Measurements from ENCODE around the gene C1GALT1. TPM values are rescaled to one million over a fixed set of nuclear protein-coding genes. Genes with fewer than 3 reads are reported as not detected.

C1GALT1 gene
- total and polyA plus RNA-seq, 2 donors, result 12.7 to 28.9 TPM

DNA sequence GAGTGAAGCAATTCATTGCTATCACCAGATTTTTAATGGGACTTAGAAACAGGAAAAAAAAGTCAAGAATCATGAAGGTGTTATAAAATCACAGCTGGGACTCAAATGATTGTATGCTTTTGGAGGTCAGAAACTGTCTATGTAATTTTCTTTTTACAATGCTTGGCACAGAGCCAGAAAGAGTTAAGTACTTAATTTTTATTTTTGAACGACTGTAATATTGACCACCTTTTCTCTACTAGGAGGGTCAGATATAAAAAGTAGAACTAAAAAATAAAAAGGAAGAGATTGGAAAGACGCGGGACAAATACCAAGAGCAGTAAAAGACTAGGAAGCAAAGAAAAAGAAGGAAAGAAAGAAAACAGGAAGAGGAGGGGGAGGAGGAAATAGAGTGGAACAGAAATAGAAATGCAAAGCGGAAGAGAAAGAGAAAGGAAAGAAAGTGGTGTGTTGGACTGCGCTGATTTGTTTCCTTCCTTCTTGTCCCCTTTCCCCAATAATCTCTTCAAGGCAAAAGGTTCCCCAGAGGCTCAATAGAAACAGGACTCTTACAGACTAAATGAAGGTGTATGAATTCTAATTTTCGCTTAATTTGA lies 23.2 kb upstream of the C1GALT1 start:
- Histone ChIP-seq H3K4me1 (ENCODE audit: control insufficient read depth in 2 of 2, insufficient read depth in 2 of 2, low read length in 2 of 2) (peaks cover 9 to 11% of the 10 kb centered on the region in 2 donors), H3K36me3 (ENCODE audit: control insufficient read depth in 2 of 2, insufficient read depth in 2 of 2, low read length in 1 of 2) (no peaks in the 10 kb centered on the region), H3K4me3 (ENCODE audit: low read length in 2 of 2) (no peak overlapping the region), H3K27me3 (ENCODE audit: control insufficient read depth in 2 of 2, insufficient read depth in 1 of 2, low read length in 1 of 2) (no peaks in the 10 kb centered on the region), H3K27ac (ENCODE audit: low read depth in 1 of 2, low read length in 1 of 2) (no peak overlapping the region), H3K9me3 (ENCODE audit: control insufficient read depth in 2 of 2, insufficient read depth in 1 of 2, low read length in 1 of 2) (peaks cover 0 to 5% of the 10 kb centered on the region in 2 donors)
- WGBS, result 81% methylated on average over 6 of the region's 6 CpGs
- no peak for DNase-seq (ENCODE audit: low read depth in 6 of 9, low spot score in 9 of 9)

DNA sequence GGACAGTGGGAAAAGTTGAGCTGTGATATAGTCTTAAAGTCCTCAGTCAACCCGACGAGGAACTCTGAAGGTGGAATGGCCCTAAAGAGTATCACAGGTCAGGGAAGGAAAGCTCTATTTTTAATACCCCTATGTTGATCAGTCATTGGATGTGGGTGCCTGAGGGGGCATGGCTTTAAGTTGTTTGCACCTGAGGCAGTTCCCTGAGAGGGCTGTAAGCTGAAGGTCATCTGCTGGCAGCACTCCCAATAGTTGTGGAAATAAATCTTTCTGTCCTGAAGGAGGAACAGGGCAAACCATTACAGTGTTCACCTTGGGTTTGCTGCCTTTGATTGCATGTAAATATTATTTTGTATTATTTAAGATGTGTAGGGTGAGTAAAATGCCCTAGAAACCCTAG lies 17.8 kb upstream of the C1GALT1 start:
- H3K4me1 ChIP-seq (ENCODE audit: control insufficient read depth in 2 of 2, insufficient read depth in 2 of 2, low read length in 2 of 2), result no peaks in the 10 kb centered on the region
- no peaks in the 10 kb centered on the region for H3K27me3 ChIP-seq (ENCODE audit: control insufficient read depth in 2 of 2, insufficient read depth in 1 of 2, low read length in 1 of 2)
- no peak overlapping the region for H3K27ac ChIP-seq (ENCODE audit: low read depth in 1 of 2, low read length in 1 of 2)
- H3K36me3 ChIP-seq (ENCODE audit: control insufficient read depth in 2 of 2, insufficient read depth in 2 of 2, low read length in 1 of 2), result no peaks in the 10 kb centered on the region
- WGBS, result 100% methylated on average over 2 of the region's 2 CpGs
- no peak for DNase-seq (ENCODE audit: low read depth in 6 of 9, low spot score in 9 of 9)
- H3K4me3 ChIP-seq (ENCODE audit: low read length in 2 of 2), result no peak overlapping the region
- H3K9me3 ChIP-seq (ENCODE audit: control insufficient read depth in 2 of 2, insufficient read depth in 1 of 2, low read length in 1 of 2), result no peaks in the 10 kb centered on the region

DNA sequence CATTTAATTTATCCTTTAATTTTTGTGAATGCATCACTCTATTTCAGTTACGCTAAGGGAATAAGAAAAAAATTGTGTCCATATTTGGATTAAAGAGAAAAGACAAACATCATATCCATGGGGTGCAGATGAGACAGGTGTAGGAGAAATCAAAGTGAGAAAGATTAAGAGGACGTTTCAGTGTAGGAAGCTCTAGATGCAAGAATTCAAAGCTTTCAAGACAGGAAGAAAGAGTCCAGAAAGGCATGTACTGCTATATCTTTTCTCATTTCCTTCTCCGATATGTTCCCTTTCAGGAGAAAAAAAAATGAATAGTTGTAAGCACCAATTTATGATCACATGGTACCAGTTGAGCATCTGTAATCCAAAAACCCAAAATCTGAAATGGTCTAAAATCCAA lies 17.0 kb upstream of the C1GALT1 start:
- H3K36me3 ChIP-seq (ENCODE audit: control insufficient read depth in 2 of 2, insufficient read depth in 2 of 2, low read length in 1 of 2), result no peaks in the 10 kb centered on the region
- H3K4me3 ChIP-seq (ENCODE audit: low read length in 2 of 2), result no peak overlapping the region
- DNase-seq (ENCODE audit: low read depth in 6 of 9, low spot score in 9 of 9), result no peak
- no peak overlapping the region for H3K27ac ChIP-seq (ENCODE audit: low read depth in 1 of 2, low read length in 1 of 2)
- 84% methylated on average over 3 of the region's 3 CpGs for WGBS
- no peaks in the 10 kb centered on the region for H3K27me3 ChIP-seq (ENCODE audit: control insufficient read depth in 2 of 2, insufficient read depth in 1 of 2, low read length in 1 of 2)
- H3K4me1 ChIP-seq (ENCODE audit: control insufficient read depth in 2 of 2, insufficient read depth in 2 of 2, low read length in 2 of 2), result no peaks in the 10 kb centered on the region
- H3K9me3 ChIP-seq (ENCODE audit: control insufficient read depth in 2 of 2, insufficient read depth in 1 of 2, low read length in 1 of 2), result no peaks in the 10 kb centered on the region

DNA sequence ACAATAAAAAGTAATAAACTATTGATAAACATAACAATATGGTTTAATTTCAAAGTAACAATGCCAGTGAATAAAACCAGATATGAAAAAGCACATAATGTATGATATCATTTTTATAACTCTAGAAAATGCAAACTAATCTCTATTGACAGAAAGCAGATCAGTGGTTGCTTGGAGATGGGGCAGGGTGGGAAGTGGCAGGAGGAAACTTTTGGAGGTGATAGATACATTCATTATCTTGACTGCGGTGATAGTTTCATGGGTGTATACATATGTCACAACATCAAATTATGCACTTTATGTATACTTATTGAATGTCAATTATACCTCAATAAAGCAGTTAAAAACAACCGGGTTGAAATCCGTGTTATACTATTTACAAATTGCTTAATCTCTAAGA lies 16.0 kb upstream of the C1GALT1 start:
- Histone ChIP-seq H3K27ac (ENCODE audit: low read depth in 1 of 2, low read length in 1 of 2) (no peak overlapping the region), H3K4me1 (ENCODE audit: control insufficient read depth in 2 of 2, insufficient read depth in 2 of 2, low read length in 2 of 2) (no peaks in the 10 kb centered on the region), H3K9me3 (ENCODE audit: control insufficient read depth in 2 of 2, insufficient read depth in 1 of 2, low read length in 1 of 2) (no peaks in the 10 kb centered on the region), H3K27me3 (ENCODE audit: control insufficient read depth in 2 of 2, insufficient read depth in 1 of 2, low read length in 1 of 2) (no peaks in the 10 kb centered on the region), H3K36me3 (ENCODE audit: control insufficient read depth in 2 of 2, insufficient read depth in 2 of 2, low read length in 1 of 2) (no peaks in the 10 kb centered on the region), H3K4me3 (ENCODE audit: low read length in 2 of 2) (no peak overlapping the region)
- 98% methylated on average over 3 of the region's 3 CpGs for WGBS
- no peak for DNase-seq (ENCODE audit: low read depth in 6 of 9, low spot score in 9 of 9)

DNA sequence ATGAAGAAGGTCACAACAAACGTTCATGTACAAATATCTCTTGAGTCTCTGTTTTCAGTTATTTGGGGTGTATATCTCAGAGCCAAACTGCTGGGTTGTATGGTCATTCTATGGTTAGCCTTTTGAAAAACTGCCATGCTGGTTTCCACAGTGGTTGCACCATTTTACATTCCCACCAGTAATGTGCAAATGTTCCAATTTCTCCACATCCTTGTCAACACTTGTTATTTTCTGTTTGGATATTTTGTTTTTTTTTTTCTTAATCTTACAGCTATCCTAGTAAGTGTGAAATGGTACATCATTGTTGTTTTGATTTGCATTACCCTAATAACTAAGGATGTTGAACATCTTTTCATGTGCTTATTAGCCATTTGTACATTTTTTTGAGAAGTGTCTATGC lies 13.0 kb upstream of the C1GALT1 start:
- Histone ChIP-seq H3K4me1 (ENCODE audit: control insufficient read depth in 2 of 2, insufficient read depth in 2 of 2, low read length in 2 of 2) (no peaks in the 10 kb centered on the region), H3K9me3 (ENCODE audit: control insufficient read depth in 2 of 2, insufficient read depth in 1 of 2, low read length in 1 of 2) (peaks cover 0 to 3% of the 10 kb centered on the region in 2 donors), H3K4me3 (ENCODE audit: low read length in 2 of 2) (no peak overlapping the region), H3K27me3 (ENCODE audit: control insufficient read depth in 2 of 2, insufficient read depth in 1 of 2, low read length in 1 of 2) (no peaks in the 10 kb centered on the region), H3K36me3 (ENCODE audit: control insufficient read depth in 2 of 2, insufficient read depth in 2 of 2, low read length in 1 of 2) (no peaks in the 10 kb centered on the region), H3K27ac (ENCODE audit: low read depth in 1 of 2, low read length in 1 of 2) (no peak overlapping the region)
- DNase-seq (ENCODE audit: low read depth in 6 of 9, low spot score in 9 of 9), result no peak
- WGBS, result 94% methylated on average over 1 of the region's 1 CpG

DNA sequence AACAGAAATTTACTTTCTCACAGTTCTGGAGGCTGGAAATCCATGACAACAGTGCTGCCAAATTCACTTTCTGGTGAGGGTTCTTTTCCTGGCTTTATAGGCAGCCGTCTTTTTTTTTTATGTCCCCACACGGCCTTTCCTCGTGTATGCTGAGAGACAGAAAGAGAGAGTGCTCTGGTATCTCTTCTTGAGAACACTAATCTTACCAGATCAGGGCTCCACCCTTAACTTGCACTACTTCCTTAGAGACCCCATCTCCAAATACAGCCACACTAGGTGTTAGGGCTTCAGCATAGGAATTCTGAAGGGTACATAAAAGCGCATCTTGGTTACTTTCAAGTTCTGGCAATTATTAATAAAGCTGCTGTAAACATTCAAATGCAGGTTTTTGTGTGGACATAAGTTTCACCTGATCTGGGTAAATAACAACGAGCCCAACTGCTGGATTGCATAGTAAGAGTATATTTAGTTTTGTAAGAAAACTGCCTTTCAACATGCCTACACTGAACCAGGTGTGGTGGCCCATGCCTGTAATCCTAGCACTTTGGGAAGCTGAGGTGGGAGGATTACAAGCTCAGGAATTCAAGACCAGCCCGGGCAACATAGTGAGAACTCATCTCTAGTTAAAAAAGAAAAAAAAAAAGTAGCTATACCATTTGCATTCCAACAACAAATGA lies 8.2 kb upstream of the C1GALT1 start:
- 97% methylated on average over 6 of the region's 6 CpGs for WGBS
- Histone ChIP-seq H3K27me3 (ENCODE audit: control insufficient read depth in 2 of 2, insufficient read depth in 1 of 2, low read length in 1 of 2) (no peaks in the 10 kb centered on the region), H3K9me3 (ENCODE audit: control insufficient read depth in 2 of 2, insufficient read depth in 1 of 2, low read length in 1 of 2) (peaks cover 0 to 3% of the 10 kb centered on the region in 2 donors), H3K36me3 (ENCODE audit: control insufficient read depth in 2 of 2, insufficient read depth in 2 of 2, low read length in 1 of 2) (no peaks in the 10 kb centered on the region), H3K4me1 (ENCODE audit: control insufficient read depth in 2 of 2, insufficient read depth in 2 of 2, low read length in 2 of 2) (no peaks in the 10 kb centered on the region), H3K4me3 (ENCODE audit: low read length in 2 of 2) (no peak overlapping the region), H3K27ac (ENCODE audit: low read depth in 1 of 2, low read length in 1 of 2) (no peak overlapping the region)
- no peak for DNase-seq (ENCODE audit: low read depth in 6 of 9, low spot score in 9 of 9)

DNA sequence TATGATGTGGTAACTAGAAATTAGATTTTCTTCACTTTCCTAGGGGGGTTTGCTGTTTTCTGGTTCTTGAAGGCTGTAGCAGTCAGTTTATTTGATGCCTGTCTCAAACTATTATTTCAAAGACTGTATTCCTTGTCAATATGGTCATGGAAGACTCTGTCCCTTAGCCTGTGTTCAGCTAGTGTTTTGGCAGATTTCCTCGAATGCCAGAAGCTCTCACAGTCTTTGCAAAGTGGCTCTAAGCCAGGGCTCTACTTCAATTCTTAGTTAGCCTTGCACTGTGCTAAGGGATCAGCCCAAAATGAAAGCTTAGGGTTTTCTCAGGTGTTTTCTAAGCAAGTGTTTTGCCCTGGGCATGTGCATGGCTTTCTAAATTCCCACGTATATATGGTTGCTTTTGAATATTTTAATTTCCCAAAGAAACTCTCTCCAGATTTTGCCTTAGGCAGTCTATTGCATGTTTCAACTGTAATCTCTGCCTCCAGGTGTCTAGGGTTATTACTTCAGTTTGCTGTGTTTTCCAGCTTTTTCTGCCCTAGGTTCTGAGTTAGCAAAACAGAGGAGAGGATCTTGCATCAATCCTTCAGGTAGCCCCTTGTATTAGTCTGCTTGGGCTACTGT lies 7.2 kb upstream of the C1GALT1 start:
- Histone ChIP-seq H3K36me3 (ENCODE audit: control insufficient read depth in 2 of 2, insufficient read depth in 2 of 2, low read length in 1 of 2) (no peaks in the 10 kb centered on the region), H3K27ac (ENCODE audit: low read depth in 1 of 2, low read length in 1 of 2) (no peak overlapping the region), H3K4me3 (ENCODE audit: low read length in 2 of 2) (no peak overlapping the region), H3K27me3 (ENCODE audit: control insufficient read depth in 2 of 2, insufficient read depth in 1 of 2, low read length in 1 of 2) (no peaks in the 10 kb centered on the region), H3K4me1 (ENCODE audit: control insufficient read depth in 2 of 2, insufficient read depth in 2 of 2, low read length in 2 of 2) (no peaks in the 10 kb centered on the region), H3K9me3 (ENCODE audit: control insufficient read depth in 2 of 2, insufficient read depth in 1 of 2, low read length in 1 of 2) (peaks cover 0 to 3% of the 10 kb centered on the region in 2 donors)
- 96% methylated on average over 2 of the region's 2 CpGs for WGBS
- no peak for DNase-seq (ENCODE audit: low read depth in 6 of 9, low spot score in 9 of 9)

DNA sequence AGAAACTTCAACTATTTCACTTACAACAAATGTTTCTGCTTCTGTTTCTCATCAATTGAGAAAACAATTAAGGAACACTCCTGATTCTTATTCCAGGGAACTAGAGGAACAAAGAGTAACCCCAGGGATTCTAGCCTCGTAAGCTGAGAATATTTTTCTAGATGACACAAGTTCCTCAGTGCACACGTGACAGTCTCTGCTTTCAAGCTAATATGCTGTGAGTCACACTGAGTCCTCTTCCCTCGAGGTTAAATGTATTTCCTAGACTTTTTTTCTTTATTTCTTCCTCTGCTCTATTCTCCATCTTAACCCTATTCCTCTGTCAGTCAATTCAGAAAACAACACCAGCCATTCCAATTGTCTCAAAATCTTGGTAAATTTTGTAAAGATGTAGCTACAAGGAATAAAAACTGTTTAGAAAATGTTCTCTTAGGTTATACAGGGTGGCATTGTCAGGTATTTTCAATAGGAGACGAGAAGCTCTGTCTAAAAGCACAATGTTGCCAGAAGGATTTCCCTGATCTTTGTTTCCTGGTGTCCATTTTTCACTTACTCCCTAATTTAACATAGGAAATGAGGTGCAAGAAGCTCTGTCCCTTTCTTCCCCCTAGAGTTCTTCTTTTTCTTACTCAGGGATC lies 5.8 kb upstream of the C1GALT1 start:
- no peaks in the 10 kb centered on the region for H3K36me3 ChIP-seq (ENCODE audit: control insufficient read depth in 2 of 2, insufficient read depth in 2 of 2, low read length in 1 of 2)
- peaks cover 5% of the 10 kb centered on the region in 2 donors for H3K4me1 ChIP-seq (ENCODE audit: control insufficient read depth in 2 of 2, insufficient read depth in 2 of 2, low read length in 2 of 2)
- WGBS, result 77% methylated on average over 4 of the region's 4 CpGs
- no peaks in the 10 kb centered on the region for H3K27me3 ChIP-seq (ENCODE audit: control insufficient read depth in 2 of 2, insufficient read depth in 1 of 2, low read length in 1 of 2)
- H3K27ac ChIP-seq (ENCODE audit: low read depth in 1 of 2, low read length in 1 of 2), result no peak overlapping the region
- DNase-seq (ENCODE audit: low read depth in 6 of 9, low spot score in 9 of 9), result no peak
- peaks cover 0 to 3% of the 10 kb centered on the region in 2 donors for H3K9me3 ChIP-seq (ENCODE audit: control insufficient read depth in 2 of 2, insufficient read depth in 1 of 2, low read length in 1 of 2)
- H3K4me3 ChIP-seq (ENCODE audit: low read length in 2 of 2), result no peak overlapping the region

DNA sequence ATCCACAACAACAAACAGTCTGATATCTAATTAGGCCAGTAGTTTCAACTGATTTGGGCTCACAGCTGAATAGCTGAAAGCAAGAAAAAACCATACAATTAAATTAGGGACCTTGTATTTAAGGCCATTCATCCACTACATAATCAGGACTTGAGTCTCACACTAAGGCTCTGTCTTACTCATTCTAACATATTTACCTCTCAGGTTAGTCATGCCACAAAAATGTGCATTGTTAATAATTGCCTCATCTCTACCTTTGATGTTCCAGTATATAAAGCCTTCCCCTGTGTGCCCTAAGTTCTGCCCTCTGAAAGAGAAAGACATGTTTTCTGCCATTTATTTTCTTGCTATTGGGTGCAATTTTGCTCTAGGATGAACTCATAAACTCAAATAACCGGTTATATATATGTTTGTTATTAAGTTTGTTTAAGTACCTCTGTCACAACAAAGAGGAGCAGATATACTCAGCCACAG lies 5.3 kb upstream of the C1GALT1 start:
- Histone ChIP-seq H3K4me3 (ENCODE audit: low read length in 2 of 2) (no peak overlapping the region), H3K36me3 (ENCODE audit: control insufficient read depth in 2 of 2, insufficient read depth in 2 of 2, low read length in 1 of 2) (no peaks in the 10 kb centered on the region), H3K27ac (ENCODE audit: low read depth in 1 of 2, low read length in 1 of 2) (no peak overlapping the region), H3K4me1 (ENCODE audit: control insufficient read depth in 2 of 2, insufficient read depth in 2 of 2, low read length in 2 of 2) (peaks cover 8 to 10% of the 10 kb centered on the region in 2 donors), H3K9me3 (ENCODE audit: control insufficient read depth in 2 of 2, insufficient read depth in 1 of 2, low read length in 1 of 2) (peaks cover 0 to 3% of the 10 kb centered on the region in 2 donors), H3K27me3 (ENCODE audit: control insufficient read depth in 2 of 2, insufficient read depth in 1 of 2, low read length in 1 of 2) (no peaks in the 10 kb centered on the region)
- WGBS, result 99% methylated on average over 1 of the region's 1 CpG
- no peak for DNase-seq (ENCODE audit: low read depth in 6 of 9, low spot score in 9 of 9)
